Subcutaneous adipose tissue (tissue), 4 donors: ENCODE data around the gene PHRF1. TPM values are rescaled to one million over a fixed set of nuclear protein-coding genes. Genes with fewer than 3 reads are reported as not detected.

ENCODE experiments used
- CTCF ChIP-seq: fragments of 450-650 bp; IDR thresholded peaks from one replicate; pipeline ENCODE4 v1.5.1; 2016; ENCODE audit warnings: low read depth, mild to moderate bottlenecking, control low read depth, antibody characterized with exemption, moderate library complexity
- total RNA-seq, 4 donors: library from RNA; depleted of rRNA; stranded (reverse); fragments of >200 nt; gene quantifications; one replicate each; pipeline ENCODE4 v1.1.0, GENCODE V29; 2016

Gene PHRF1
- total RNA-seq, 4 donors from 2014 or later = 9.0 to 28.4 (median 12.6) TPM

- TF ChIP-seq CTCF = no peak
Measured at GRCh38 chr11:605286-606129, 29.2 kb downstream of the PHRF1 start.

GRCh38 chr11:606245-606644, 30.0 kb downstream of the PHRF1 start:
- TF ChIP-seq CTCF = no peak

GRCh38 chr11:607020-607780, 30.9 kb downstream of the PHRF1 start:
- no peak for TF ChIP-seq CTCF

- TF ChIP-seq CTCF = no peak
Measured at GRCh38 chr11:607971-608659, 31.8 kb downstream of the PHRF1 start.

- TF ChIP-seq CTCF = no peak
Measured at GRCh38 chr11:608791-609251, 32.6 kb downstream of the PHRF1 start.

GRCh38 chr11:609341-609811, 33.1 kb downstream of the PHRF1 start:
- no peak for TF ChIP-seq CTCF
